NT2/D1 (cell line): ENCODE results near the gene INO80D.
"Not testable (repeated sequence)": the region's sequence is repeated elsewhere in the genome, so short reads cannot be mapped to it uniquely, and the experiment has no call there.

Experiments
- DNase-seq: peaks from one replicate; pipeline ENCODE4 v3.0.0-alpha.2; 2011; ENCODE audit warnings: low read depth, low spot score
- H3K27me3 ChIP-seq: 2 replicates; pipeline ENCODE4 v1.6.0; 2011; ENCODE audit warnings: mild to moderate bottlenecking; ENCODE audit not compliant: insufficient read length, insufficient read depth
- H3K36me3 ChIP-seq: 2 replicates; pipeline ENCODE4 v1.6.1; 2011; ENCODE audit warnings: mild to moderate bottlenecking, low read length, mixed read lengths; ENCODE audit not compliant: insufficient read depth, insufficient read length
- H3K4me1 ChIP-seq: 2 replicates; pipeline ENCODE4 v1.5.1; 2011; ENCODE audit not compliant: insufficient read depth, insufficient read length
- H3K4me3 ChIP-seq: 2 replicates; pipeline ENCODE4 v1.5.1; 2011; ENCODE audit warnings: low read depth; ENCODE audit not compliant: insufficient read length
- H3K9ac ChIP-seq: 2 replicates; pipeline ENCODE4 v1.6.0; 2011; ENCODE audit warnings: low read depth; ENCODE audit not compliant: insufficient read length
- H3K9me3 ChIP-seq: 2 replicates; pipeline ENCODE4 v1.5.1; 2011; ENCODE audit warnings: mild to moderate bottlenecking, low read length; ENCODE audit not compliant: insufficient read depth
- SUZ12 ChIP-seq: IDR thresholded peaks from 2 replicates; pipeline ENCODE4 v1.6.1; 2011; ENCODE audit not compliant: insufficient read length, insufficient read depth; ENCODE audit errors: extremely low read depth
- YY1 ChIP-seq: IDR thresholded peaks from 2 replicates; pipeline ENCODE4 v1.6.1; 2011; ENCODE audit not compliant: insufficient read length, insufficient read depth
- ZNF274 ChIP-seq: IDR thresholded peaks from 2 replicates; pipeline ENCODE4 v1.6.1; 2011; ENCODE audit warnings: mild to moderate bottlenecking, low read depth, low read length

Gene INO80D

DNA sequence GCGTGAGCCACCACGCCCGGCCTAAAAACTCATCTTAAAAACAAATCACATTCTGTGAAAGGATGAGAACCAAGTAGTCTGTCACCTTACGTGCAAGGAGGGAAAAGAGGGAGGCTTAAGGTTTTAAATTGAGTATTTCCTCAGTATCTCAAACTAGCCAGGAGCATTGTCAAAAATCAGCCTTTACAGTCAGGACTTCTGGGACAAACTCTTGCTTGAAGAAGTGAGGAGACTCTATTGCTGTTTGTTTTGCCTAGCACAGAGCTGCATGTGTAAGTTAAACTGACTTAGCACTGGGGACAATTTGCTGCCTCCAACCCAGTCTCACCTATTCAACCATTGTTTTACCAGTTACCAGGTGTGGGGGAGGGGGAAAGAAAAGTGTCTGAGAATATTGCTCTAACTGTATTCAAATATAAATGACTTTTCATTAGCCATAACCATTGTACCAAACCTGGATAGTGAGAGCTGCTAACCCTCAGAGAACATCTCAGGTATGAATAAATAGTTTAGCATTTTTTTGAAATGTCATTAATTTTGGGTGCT is 3.6 kb downstream of the INO80D start:
- TF ChIP-seq YY1 (no peak), SUZ12 (no peak), ZNF274 (no peak)
- Histone ChIP-seq H3K4me3 (peak overlapping the region; percentile 3), H3K36me3 (no peaks in the 10 kb centered on the region), H3K9ac (peak overlapping the region; percentile 37), H3K4me1 (peaks cover 3% of the 10 kb centered on the region), H3K9me3 (peaks cover 7% of the 10 kb centered on the region; the same call in 1 of the 2 replicates), H3K27me3 (peaks cover 7% of the 10 kb centered on the region)
- DNase-seq: no peak

DNA sequence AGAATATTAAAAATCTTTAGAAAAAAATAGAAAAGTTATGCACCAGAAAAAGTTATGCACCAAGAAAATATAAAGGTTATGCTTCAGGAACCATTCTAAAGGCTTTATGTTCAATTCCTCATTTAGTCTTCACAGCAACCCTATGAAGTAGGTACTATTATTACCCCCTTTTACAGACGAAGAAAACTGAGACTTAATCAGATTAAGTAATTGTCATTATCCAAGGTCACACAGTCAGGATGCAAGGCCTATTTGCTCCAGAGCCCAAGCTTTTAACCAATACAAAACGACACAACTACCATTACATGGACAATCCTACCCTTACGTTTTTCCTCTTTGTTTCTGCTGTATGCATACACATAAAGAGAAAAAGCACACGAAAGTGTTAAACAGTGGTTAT is 5.0 kb downstream of the INO80D start:
- H3K9ac ChIP-seq: peak overlapping the region; percentile 51
- H3K4me3 ChIP-seq: no peak overlapping the region
- no peak for DNase-seq
- peaks cover 3% of the 10 kb centered on the region for H3K4me1 ChIP-seq
- peaks cover 7% of the 10 kb centered on the region; the same call in 1 of the 2 replicates for H3K9me3 ChIP-seq
- peaks cover 7% of the 10 kb centered on the region for H3K27me3 ChIP-seq
- H3K36me3 ChIP-seq: no peaks in the 10 kb centered on the region
- no peak for TF ChIP-seq YY1
- no peak for TF ChIP-seq ZNF274
- TF ChIP-seq SUZ12: no peak

DNA sequence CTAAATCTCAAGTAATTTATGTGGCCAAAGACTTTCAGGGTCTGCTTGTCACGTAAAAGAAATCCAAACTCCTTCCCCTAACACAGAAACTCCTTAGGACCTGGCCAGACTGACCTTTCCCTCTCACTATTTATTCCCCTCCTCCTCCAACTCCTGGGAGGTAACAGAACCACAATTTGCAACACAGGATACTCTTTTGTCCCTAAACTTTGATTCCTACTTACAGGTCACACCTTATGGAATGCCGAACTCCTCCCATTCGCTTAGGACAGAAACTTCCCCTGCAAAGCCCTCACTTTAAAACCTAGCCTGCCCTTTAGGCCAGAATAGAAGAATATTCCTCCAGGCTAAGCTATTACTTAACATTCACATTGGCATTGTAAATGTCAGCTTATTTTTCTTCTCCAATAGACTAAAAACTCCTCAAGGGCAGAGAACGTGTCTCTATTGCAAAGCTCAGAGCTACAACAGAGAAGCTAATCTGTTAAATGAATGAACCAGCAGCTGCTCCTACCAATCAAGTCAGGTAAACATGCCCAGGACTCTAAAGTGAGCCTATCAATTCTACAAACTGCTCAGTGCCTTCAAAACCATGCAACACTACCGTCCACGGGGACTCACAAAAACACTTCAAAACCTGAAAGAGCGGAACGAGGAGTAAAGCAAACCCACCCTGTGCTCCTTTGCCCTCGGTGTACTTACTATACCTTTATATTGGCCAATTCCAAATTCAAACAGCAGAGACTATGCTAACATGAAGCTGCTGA is 6.1 kb downstream of the INO80D start:
- Histone ChIP-seq H3K9me3 (peaks cover 7% of the 10 kb centered on the region; the same call in 1 of the 2 replicates), H3K27me3 (peaks cover 7% of the 10 kb centered on the region), H3K4me3 (peak overlapping the region; percentile 27), H3K4me1 (peaks cover 3% of the 10 kb centered on the region), H3K9ac (peak overlapping the region; percentile 62), H3K36me3 (no peaks in the 10 kb centered on the region)
- DNase-seq: peak; percentile 73
- TF ChIP-seq YY1 (no peak), ZNF274 (no peak), SUZ12 (no peak)

DNA sequence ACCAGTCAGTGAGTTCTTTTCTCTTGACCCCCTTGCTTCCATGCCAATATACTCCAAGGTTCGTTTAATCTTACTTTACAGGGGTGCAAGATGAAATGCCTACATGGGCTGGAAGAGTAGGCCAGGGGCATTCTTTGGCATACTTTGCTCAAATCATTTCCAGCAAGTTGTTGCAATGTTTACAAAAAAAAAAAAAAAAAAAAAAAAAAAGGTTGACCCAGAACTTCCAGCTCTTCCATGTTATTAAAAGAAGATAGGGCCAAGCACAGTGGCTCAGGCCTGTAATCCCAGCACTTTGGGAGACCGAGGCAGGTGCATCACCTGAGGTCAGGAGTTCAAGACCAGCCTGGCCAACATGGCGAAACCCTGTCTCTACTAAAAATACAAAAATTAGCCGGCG is 8.1 kb downstream of the INO80D start:
- not testable (repeated sequence) for H3K36me3 ChIP-seq, H3K27me3 ChIP-seq, H3K4me3 ChIP-seq, H3K4me1 ChIP-seq, DNase-seq, H3K9ac ChIP-seq, H3K9me3 ChIP-seq

DNA sequence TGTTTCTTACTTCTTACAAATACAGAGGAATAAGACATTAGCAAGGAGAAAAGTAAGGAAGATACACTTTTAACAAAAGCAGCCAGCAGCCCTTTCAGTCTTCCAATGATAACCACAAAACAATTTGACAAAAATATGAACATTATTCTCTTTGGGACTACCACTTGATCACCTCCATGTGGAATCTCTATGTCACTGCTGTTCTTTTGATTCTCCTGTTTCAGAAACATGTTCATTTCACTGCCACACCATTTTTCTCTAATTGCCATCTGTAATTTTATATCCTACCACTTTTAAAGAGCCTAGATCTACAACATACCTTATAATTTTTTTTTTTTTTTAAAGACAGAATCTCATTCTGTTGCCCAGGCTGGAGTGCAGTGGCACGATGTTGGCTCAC is 10.9 kb downstream of the INO80D start:
- no peak overlapping the region for H3K9ac ChIP-seq
- H3K36me3 ChIP-seq: no peaks in the 10 kb centered on the region
- H3K4me1 ChIP-seq: peaks cover 3% of the 10 kb centered on the region
- no peak for TF ChIP-seq ZNF274
- no peak for TF ChIP-seq YY1
- TF ChIP-seq SUZ12: no peak
- H3K9me3 ChIP-seq: no peaks in the 10 kb centered on the region; the same call in 1 of the 2 replicates
- no peak overlapping the region for H3K4me3 ChIP-seq
- H3K27me3 ChIP-seq: no peaks in the 10 kb centered on the region
- DNase-seq: no peak

DNA sequence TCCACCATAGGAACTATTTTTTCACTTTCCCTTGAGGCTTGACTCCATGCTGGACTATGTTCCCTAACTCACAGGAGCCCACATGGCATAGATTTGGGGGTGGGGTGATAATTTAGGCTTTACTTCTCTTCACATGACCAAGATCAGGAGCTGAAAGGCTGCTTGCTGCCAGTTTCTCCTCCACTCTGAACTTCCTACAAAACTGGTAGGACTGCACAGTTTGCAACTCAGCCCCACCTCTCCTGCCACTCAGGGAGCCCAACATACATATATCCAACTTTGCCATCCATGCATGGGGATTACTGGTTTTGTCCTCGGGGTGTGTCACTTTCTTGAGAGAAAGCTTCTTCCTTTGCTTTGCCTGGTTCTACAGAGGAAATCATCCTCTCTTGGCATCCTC is 14.2 kb downstream of the INO80D start:
- no peaks in the 10 kb centered on the region for H3K9me3 ChIP-seq
- H3K4me1 ChIP-seq: peaks cover 3% of the 10 kb centered on the region
- no peak overlapping the region for H3K9ac ChIP-seq
- H3K27me3 ChIP-seq: no peaks in the 10 kb centered on the region
- TF ChIP-seq ZNF274: no peak
- no peak for TF ChIP-seq YY1
- no peak for TF ChIP-seq SUZ12
- H3K4me3 ChIP-seq: no peak overlapping the region
- H3K36me3 ChIP-seq: no peaks in the 10 kb centered on the region
- no peak for DNase-seq

DNA sequence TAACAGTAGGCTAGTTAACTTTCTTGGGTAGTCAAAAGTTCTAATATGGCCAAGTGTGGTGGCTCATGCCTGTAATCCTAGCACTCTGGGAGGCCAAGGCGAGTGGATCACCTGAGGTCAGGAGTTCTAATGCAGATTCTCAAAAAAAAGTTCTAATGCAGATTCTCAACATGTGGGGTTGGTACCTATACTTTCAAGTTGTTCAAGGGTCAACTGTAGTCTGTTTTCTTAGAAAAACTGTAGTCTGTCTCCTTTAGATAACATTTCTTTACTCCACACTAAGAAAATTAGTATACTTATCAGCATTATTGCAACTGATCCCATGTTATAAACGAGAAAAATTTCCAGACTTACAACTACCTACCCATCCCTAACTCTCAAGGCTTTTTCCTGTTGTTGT is 16.6 kb downstream of the INO80D start:
- no peak for TF ChIP-seq SUZ12
- TF ChIP-seq YY1: no peak
- TF ChIP-seq ZNF274: no peak
- Histone ChIP-seq H3K4me3 (no peak overlapping the region), H3K9me3 (no peaks in the 10 kb centered on the region), H3K4me1 (peaks cover 3% of the 10 kb centered on the region), H3K9ac (no peak overlapping the region), H3K27me3 (no peaks in the 10 kb centered on the region), H3K36me3 (no peaks in the 10 kb centered on the region)
- DNase-seq: no peak
